ENCODE results near the gene ZNF8.
"Not testable (repeated sequence)": the region's sequence is repeated elsewhere in the genome, so short reads cannot be mapped to it uniquely, and the experiment has no call there.

The ZNF8 gene

GRCh38 chr19:58338336-58338735, 59.6 kb downstream of the ZNF8 start:
- DNase-seq: no peak

GRCh38 chr19:58338825-58339558, 60.2 kb downstream of the ZNF8 start:
- DNase-seq: no peak

GRCh38 chr19:58345558-58345957, 66.8 kb downstream of the ZNF8 start:
- no peak for DNase-seq

- DNase-seq: peak; percentile 73
Measured at GRCh38 chr19:58346961-58347929, 68.5 kb downstream of the ZNF8 start.

GRCh38 chr19:58348080-58348479, 69.3 kb downstream of the ZNF8 start:
- not testable (repeated sequence) for DNase-seq

- DNase-seq: no peak
Measured at GRCh38 chr19:58349590-58349989, 70.8 kb downstream of the ZNF8 start.

- DNase-seq: no peak
Measured at GRCh38 chr19:58350001-58350861, 71.5 kb downstream of the ZNF8 start.

GRCh38 chr19:58350871-58351557, 72.3 kb downstream of the ZNF8 start:
- DNase-seq: no peak

GRCh38 chr19:58351558-58351878, 72.8 kb downstream of the ZNF8 start:
- no peak for DNase-seq

GRCh38 chr19:58351990-58352755, 73.4 kb downstream of the ZNF8 start:
- DNase-seq: no peak

All from CD4-positive, alpha-beta T cell treated with Interleukin-4 for 1 hour (primary cell).